ENCODE measurements around the gene BPIFB6.

- TF ChIP-seq, protein P1, sequence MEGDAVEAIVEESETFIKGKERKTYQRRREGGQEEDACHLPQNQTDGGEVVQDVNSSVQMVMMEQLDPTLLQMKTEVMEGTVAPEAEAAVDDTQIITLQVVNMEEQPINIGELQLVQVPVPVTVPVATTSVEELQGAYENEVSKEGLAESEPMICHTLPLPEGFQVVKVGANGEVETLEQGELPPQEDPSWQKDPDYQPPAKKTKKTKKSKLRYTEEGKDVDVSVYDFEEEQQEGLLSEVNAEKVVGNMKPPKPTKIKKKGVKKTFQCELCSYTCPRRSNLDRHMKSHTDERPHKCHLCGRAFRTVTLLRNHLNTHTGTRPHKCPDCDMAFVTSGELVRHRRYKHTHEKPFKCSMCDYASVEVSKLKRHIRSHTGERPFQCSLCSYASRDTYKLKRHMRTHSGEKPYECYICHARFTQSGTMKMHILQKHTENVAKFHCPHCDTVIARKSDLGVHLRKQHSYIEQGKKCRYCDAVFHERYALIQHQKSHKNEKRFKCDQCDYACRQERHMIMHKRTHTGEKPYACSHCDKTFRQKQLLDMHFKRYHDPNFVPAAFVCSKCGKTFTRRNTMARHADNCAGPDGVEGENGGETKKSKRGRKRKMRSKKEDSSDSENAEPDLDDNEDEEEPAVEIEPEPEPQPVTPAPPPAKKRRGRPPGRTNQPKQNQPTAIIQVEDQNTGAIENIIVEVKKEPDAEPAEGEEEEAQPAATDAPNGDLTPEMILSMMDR (optimal IDR thresholded peaks at IDR 0.05 in 1 of 3, IDR thresholded peaks at IDR 0.05 in 1 of 3, conservative IDR thresholded peaks at IDR 0.05 in 1 of 3; ENCODE audit: extremely low read depth in 1 of 3, insufficient read depth in 2 of 3, low read length in 3 of 3), result no peak
- TF ChIP-seq EZH2 (IDR thresholded peaks at IDR 0.05; ENCODE audit: low read length), result no peak
Measured at GRCh38 chr20:33084722-33085121, 53.3 kb downstream of the BPIFB6 start.

Data from keratinocyte (primary cell).